Measurements from ENCODE around the gene FOXS1.

FOXS1 gene

DNA sequence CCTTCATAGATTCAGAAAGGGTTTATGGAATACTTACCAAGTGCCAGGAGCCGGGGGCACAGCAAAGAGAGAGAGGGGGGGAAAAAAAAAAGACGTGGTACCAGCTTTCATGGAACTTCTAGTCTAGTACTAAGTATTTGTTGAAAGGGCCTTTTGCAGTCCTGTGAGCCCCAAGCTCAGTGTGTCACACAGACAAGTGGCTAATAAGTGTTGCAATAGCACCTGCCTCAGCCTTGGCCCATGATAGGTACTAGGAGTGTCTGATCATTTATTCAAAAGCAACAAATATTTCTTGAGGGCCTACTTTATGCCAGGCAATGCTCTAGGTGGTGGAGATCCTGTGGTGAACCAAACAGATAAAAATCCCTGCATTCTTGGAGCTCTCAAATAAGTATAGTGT, 18.3 kb downstream of the FOXS1 start:
- TF ChIP-seq, protein P1, sequence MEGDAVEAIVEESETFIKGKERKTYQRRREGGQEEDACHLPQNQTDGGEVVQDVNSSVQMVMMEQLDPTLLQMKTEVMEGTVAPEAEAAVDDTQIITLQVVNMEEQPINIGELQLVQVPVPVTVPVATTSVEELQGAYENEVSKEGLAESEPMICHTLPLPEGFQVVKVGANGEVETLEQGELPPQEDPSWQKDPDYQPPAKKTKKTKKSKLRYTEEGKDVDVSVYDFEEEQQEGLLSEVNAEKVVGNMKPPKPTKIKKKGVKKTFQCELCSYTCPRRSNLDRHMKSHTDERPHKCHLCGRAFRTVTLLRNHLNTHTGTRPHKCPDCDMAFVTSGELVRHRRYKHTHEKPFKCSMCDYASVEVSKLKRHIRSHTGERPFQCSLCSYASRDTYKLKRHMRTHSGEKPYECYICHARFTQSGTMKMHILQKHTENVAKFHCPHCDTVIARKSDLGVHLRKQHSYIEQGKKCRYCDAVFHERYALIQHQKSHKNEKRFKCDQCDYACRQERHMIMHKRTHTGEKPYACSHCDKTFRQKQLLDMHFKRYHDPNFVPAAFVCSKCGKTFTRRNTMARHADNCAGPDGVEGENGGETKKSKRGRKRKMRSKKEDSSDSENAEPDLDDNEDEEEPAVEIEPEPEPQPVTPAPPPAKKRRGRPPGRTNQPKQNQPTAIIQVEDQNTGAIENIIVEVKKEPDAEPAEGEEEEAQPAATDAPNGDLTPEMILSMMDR (conservative IDR thresholded peaks at IDR 0.05; ENCODE audit: low read length): no peak
- no peak for DNase-seq (ENCODE audit: low read depth)
- no peak overlapping the region for H3K4me3 ChIP-seq (ENCODE audit: low read length)

DNA sequence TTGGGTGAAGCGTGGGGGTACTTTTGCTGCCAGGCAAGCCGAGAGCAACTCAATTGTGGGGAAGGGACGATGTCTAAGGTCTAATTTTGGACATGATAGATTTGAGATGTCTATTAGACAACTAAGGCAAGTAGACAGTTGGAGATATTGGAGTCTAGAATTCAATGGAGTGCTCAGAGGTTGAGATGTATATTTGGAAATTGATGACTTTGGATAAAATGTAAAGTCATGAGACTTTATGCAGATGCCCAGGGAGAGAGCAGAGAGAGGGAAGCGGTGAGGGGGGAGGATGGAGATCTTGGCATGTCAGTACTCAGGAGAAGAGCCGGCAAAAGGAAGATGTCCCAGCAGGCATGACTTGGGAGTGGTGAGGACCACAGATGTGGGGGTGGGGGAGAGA, 19.3 kb downstream of the FOXS1 start:
- TF ChIP-seq, protein P1 (conservative IDR thresholded peaks at IDR 0.05; ENCODE audit: low read length): no peak
- no peak overlapping the region for H3K4me3 ChIP-seq (ENCODE audit: low read length)
- DNase-seq (ENCODE audit: low read depth): no peak

DNA sequence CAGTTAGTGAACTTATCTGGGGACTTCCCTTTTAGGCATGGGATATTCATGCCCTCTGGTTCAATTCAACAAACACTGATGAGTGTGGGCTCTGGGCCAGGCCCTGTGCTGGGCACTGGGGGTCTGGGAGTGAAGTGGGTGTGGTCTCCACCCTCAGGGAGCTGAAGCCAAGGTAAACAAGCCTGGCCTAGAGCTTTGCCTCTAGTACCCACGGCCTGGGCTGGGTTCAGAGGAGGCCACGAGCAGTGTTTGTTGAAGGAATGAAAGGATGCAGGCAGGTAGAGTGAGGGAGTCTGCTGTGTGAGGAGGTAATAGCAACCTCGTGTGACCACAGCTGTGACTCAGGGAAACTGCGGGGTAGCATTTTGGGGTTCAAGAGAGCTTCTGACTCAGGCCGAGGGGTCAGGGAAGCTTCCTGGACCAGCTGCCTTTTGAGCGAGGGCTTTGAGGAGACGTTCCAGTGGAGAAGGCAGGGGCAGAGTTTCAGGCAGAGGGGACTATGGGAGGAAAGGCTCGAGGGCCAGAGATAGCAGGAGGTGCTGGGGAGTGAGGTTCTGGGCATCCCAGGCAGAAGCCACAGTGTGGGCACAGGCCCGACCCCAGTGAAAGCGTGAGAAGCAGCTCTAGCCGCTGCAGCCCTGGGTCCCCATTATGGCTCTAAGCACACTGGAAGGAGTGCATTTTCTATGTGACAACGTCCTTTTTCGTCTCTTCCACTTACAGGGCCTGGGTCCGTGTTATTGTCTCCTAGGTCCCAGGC, 20.7 kb downstream of the FOXS1 start:
- no peak overlapping the region for H3K4me3 ChIP-seq (ENCODE audit: low read length)
- TF ChIP-seq, protein P1 (conservative IDR thresholded peaks at IDR 0.05; ENCODE audit: low read length): no peak
- no peak for DNase-seq (ENCODE audit: low read depth)

DNA sequence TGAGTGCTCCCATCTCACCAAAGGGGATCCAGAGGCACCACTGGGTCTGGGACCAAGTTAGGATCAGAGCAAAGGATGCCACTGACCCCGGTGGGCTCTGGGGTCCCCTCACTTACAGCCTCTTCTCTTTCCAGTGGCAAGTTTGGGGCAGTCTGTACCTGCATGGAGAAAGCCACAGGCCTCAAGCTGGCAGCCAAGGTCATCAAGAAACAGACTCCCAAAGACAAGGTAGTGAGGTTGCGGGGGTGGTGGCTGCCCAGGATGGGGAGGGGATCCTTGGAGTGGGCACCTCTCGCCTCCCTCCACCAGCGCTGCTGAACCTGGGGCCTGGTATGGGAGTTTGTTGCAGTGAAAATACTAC, 21.3 kb downstream of the FOXS1 start:
- TF ChIP-seq, protein P1 (conservative IDR thresholded peaks at IDR 0.05; ENCODE audit: low read length): no peak
- H3K4me3 ChIP-seq (ENCODE audit: low read length): no peak overlapping the region
- DNase-seq (ENCODE audit: low read depth): no peak

DNA sequence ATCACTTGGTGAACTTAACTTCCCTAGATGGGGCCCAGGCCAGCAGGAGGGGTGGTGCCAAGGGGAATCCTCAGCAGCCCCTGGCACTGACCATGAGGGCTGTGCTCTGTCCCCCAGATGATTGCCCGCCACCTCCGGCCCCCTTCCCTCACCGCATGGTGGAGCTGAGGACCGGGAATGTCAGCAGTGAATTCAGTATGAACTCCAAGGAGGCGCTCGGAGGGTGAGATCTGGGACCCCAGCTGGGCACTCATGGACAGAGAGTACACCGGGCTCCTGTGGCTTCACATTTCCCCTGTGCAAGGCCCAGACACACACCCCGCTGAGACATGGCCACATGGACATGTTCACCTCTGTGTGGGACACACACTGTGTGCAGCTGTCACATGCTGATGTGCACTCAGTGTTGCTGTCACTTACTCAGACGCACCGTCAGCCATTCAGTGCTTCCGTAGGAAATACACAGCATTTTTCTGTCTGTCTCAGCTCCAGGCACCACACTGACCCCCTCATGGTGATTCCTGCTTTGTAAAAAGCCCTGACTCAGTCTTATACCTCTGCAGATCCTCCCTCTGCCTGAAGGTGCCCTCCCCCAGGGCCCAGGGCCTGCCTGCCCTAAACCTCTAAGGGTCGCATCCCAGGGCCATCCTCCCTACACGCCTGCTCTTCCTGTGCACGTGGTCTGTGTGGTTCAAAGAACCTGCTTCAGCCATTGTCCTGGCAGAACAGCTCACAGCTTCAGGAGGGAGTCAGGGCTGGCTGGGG, 21.9 kb downstream of the FOXS1 start:
- no peak overlapping the region for H3K4me3 ChIP-seq (ENCODE audit: low read length)
- no peak for DNase-seq (ENCODE audit: low read depth)
- TF ChIP-seq, protein P1 (conservative IDR thresholded peaks at IDR 0.05; ENCODE audit: low read length): no peak

DNA sequence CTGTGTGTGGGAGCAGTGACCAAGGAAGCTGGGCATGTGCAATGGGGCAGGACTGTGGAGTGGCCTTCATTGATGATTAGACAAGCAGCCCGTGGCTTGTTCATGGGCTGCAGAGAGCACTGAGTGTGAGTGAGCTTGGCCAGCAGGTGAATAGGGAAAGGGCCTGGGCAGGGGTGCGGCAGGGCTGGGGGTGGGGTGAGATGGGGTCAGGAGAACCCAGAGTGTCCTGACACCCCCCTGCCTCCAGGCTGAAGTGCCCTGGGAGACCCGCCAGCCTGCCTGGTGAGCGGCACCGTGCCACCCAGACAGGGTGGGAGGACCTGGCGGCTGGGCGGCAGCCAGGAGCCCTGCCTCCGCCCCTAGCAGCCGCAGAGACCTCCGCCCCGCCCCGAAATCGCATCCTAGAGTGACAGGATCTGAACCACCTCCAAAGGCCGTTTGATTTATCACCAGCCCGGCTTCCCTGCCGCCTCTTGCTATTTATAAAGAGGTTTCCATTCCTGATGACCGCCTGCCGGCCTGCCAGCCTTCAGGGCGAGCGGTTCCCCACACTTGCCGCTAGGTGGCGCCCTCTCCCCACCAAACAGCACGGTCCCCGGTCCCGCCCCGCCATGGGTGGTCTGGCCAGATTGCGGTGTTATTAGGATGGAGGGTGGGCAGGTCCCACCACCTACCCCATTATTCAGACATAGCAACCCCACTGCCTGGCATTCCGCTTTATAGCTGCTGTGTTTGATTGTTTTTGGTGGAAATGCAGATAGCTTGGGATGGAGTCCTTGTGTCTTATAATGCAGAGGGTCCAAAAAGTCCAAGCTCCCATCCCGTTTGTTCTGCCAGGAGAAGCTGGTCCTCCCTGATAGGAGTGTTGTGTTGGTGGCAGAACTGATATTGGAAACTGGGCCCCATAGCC, 22.7 kb downstream of the FOXS1 start:
- TF ChIP-seq, protein P1 (conservative IDR thresholded peaks at IDR 0.05; ENCODE audit: low read length): peak; percentile 86
- no peak overlapping the region for H3K4me3 ChIP-seq (ENCODE audit: low read length)
- DNase-seq (ENCODE audit: low read depth): peak; percentile 54
